Neuronal stem cell (in vitro differentiated cells): Measurements from ENCODE around the gene P4HB.

Source experiments
- DNase-seq: peaks from one replicate; pipeline ENCODE4 v3.0.0-alpha.2; 2013; ENCODE audit warnings: low spot score
- H2AFZ ChIP-seq: one replicate; pipeline ENCODE4 v1.6.1; 2013; ENCODE audit warnings: mild to moderate bottlenecking, low read length, inconsistent platforms
- H2AK5ac ChIP-seq: 2 replicates; pipeline ENCODE4 v1.6.1; 2013; ENCODE audit warnings: low read depth, mild to moderate bottlenecking, inconsistent platforms, low read length, moderate library complexity, mixed read lengths
- H2BK120ac ChIP-seq: 2 replicates; pipeline ENCODE4 v1.6.1; 2013; ENCODE audit warnings: low read depth, mild to moderate bottlenecking, inconsistent platforms, low read length, moderate library complexity, mixed read lengths
- H2BK12ac ChIP-seq: one replicate; pipeline ENCODE4 v1.6.1; 2013; ENCODE audit warnings: low read length, inconsistent platforms
- H2BK15ac ChIP-seq: 2 replicates; pipeline ENCODE4 v1.6.1; 2013; ENCODE audit warnings: mild to moderate bottlenecking, low read length, inconsistent platforms, mixed read lengths
- H2BK5ac ChIP-seq: one replicate; pipeline ENCODE4 v1.6.1; 2013; ENCODE audit warnings: inconsistent platforms, mild to moderate bottlenecking, low read length, moderate library complexity
- H3K14ac ChIP-seq: one replicate; pipeline ENCODE4 v1.6.1; 2013; ENCODE audit warnings: low read length, inconsistent platforms
- H3K18ac ChIP-seq: 2 replicates; pipeline ENCODE4 v1.6.1; 2013; ENCODE audit warnings: low read length, inconsistent platforms
- H3K23ac ChIP-seq: 2 replicates; pipeline ENCODE4 v1.6.1; 2013; ENCODE audit warnings: low read depth, mild to moderate bottlenecking, mixed read lengths, low read length, inconsistent platforms; ENCODE audit not compliant: poor library complexity
- H3K27ac ChIP-seq: replicated peaks from 3 replicates; pipeline ENCODE4 v1.5.1; 2013; ENCODE audit warnings: low read length, inconsistent platforms
- H3K27me3 ChIP-seq, 3 experiments: 2 replicates each; pipeline ENCODE4 v1.6.1; 2013; ENCODE audit warnings: low read length in 3 of 3, mild to moderate bottlenecking in 2 of 3, inconsistent platforms in 1 of 3, low read depth in 1 of 3, mixed read lengths in 1 of 3, moderate library complexity in 1 of 3; ENCODE audit not compliant: control insufficient read depth in 3 of 3, insufficient read depth in 3 of 3
- H3K36me3 ChIP-seq, 2 donors: replicated peaks in 1 of 2; 2 replicates each; pipeline ENCODE4 v1.6.1; 2013; ENCODE audit warnings: low read length in 2 of 2; ENCODE audit not compliant: control insufficient read depth in 2 of 2, insufficient read depth in 2 of 2
- H3K4ac ChIP-seq: 2 replicates; pipeline ENCODE4 v1.6.1; 2013; ENCODE audit warnings: inconsistent platforms, mild to moderate bottlenecking, low read length, moderate library complexity
- H3K4me1 ChIP-seq, 2 donors: 1 replicate in 1 of 2; 2 replicates in 1 of 2; pipeline ENCODE4 v1.6.1; 2013; ENCODE audit warnings: low read length in 2 of 2, low read depth in 1 of 2; ENCODE audit not compliant: control insufficient read depth in 2 of 2, insufficient read depth in 1 of 2
- H3K4me2 ChIP-seq: one replicate; pipeline ENCODE4 v1.6.1; 2013; ENCODE audit warnings: mild to moderate bottlenecking, low read length, inconsistent platforms; ENCODE audit not compliant: insufficient read depth, poor library complexity, severe bottlenecking
- H3K4me3 ChIP-seq, 2 donors: 2 replicates each; pipeline ENCODE4 v1.5.1; 2013; ENCODE audit warnings: low read length in 2 of 2, mild to moderate bottlenecking in 2 of 2, inconsistent platforms in 1 of 2, moderate library complexity in 1 of 2
- H3K79me1 ChIP-seq: one replicate; pipeline ENCODE4 v1.6.1; 2013; ENCODE audit warnings: low read depth, mild to moderate bottlenecking, inconsistent platforms, low read length, moderate library complexity
- H3K9ac ChIP-seq: one replicate; pipeline ENCODE4 v1.6.1; 2013; ENCODE audit warnings: mild to moderate bottlenecking, low read depth, low read length, inconsistent platforms; ENCODE audit not compliant: poor library complexity
- H3K9me3 ChIP-seq, 2 donors: replicated peaks in 1 of 2; 2 replicates each; pipeline versions ENCODE3 to v1.6.1; 2013; ENCODE audit warnings: low read length in 2 of 2, mild to moderate bottlenecking in 2 of 2, inconsistent platforms in 1 of 2, low read depth in 1 of 2, mixed read lengths in 1 of 2, moderate library complexity in 1 of 2; ENCODE audit not compliant: control insufficient read depth in 2 of 2, insufficient read depth in 1 of 2
- H4K8ac ChIP-seq: one replicate; pipeline ENCODE4 v1.6.1; 2013; ENCODE audit warnings: low read depth, mild to moderate bottlenecking, inconsistent platforms, low read length, moderate library complexity
- H4K91ac ChIP-seq: one replicate; pipeline ENCODE4 v1.6.1; 2013; ENCODE audit warnings: low read length, low read depth, mild to moderate bottlenecking, inconsistent platforms; ENCODE audit not compliant: poor library complexity
- WGBS, 2 donors: extraction: QIAGEN DNeasy Blood & Tissue Kit; methylation state at CpG; one replicate each; pipeline ENCODE4 v1.1.7; 2013; ENCODE audit warnings: missing lambda C conversion rate in 2 of 2, mixed read lengths in 1 of 2; ENCODE audit not compliant: insufficient read length in 2 of 2, insufficient replicate concordance in 1 of 2; ENCODE audit errors: extremely low coverage in 2 of 2; 5-methylcytosine and 5-hydroxymethylcytosine counted together

The P4HB gene

DNA sequence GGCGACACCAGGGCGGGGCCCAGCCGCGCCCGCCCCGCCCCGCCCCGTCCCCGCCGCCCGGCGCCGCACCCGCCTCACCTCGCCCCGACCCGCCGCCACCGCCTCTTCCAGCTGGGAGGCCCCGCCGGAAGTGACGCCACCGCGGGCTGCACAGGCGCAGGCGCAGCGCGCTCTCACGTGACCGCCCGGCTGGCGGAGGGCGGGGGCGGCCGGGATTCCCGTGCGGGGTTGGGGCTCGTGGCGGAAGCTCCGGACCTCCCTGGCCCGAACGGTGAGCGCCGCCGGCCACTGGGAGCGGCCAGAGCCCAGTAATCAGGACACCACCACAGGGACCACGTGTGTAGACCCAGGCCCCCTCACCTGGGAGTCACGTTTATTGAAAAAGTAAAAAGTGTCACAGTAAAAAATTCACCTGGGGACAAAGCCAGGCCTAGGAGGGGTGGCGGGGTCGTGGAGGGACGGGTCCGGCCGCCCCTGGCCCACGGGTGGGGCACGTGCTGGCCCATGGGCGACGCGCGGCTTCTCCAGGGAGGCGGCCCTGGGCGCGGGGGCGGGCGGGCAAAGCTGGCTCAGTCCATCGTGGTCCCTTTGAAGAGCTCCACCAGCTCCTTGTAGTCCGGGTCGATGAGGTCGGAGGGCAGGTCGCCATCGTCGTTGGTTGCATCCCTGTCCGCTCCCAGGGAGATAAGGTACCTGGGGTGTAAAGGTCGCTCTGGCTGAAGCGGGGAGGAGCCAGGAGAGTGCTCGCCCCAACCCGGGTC, 27.0 kb downstream of the P4HB start, which contains the start of gene MCRIP1:
MCRIP1 (minus strand) TSS at position 132 of the 761 bp plus-strand sequence. CDS start 8,785 bp downstream, outside the sequence.
- peak; percentile 92 for DNase-seq
- H3K4ac ChIP-seq: peak within 1 kb of the TSS; percentile 26
- no CpG with 5 or more reads among the region's 76 CpGs for WGBS, 2 donors

DNA sequence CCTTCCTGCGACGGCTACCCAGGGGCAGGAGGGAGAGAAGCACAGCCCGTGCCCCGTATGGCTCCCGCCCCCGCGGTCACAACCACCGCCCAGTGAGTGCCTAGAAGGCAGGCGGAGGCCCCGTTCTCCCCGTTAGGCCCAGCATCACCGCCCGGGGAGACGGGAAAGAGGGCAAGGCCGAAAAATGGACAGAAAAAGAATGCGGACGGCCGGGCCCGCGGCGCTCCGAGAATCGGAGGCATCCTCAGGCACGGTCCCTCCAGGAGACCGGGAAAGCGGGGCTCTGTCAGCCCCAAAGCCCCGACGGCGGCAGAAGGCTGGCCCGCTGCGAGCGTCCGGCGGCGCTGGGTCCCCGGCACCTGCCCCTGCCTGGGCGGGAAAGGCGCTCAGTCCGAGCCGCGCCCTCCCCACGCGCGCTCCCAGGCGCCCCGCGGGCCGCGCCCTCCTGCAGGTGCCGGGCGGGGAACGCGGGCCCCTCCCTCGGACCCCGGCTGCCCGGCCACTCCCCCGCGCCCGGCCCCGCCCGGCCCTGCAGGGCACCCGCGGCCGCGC, 27.7 kb downstream of the P4HB start:
- Histone ChIP-seq H3K23ac (peak overlapping the region; percentile 81), H3K27ac (no peak overlapping the region), H3K9ac (peak overlapping the region; percentile 82), H3K4me1 (peaks cover 6 to 21% of the 10 kb centered on the region in 2 donors), H3K4ac (peak overlapping the region; percentile 26), H2BK5ac (no peak overlapping the region), H4K8ac (no peak overlapping the region), H3K4me2 (peak overlapping the region; percentile 95), H2AK5ac (no peak overlapping the region), H4K91ac (no peak overlapping the region), H3K36me3 (peaks cover 2 to 9% of the 10 kb centered on the region in 2 donors), H2BK15ac (no peak overlapping the region), H2BK120ac (no peak overlapping the region), H3K27me3 (no peaks in the 10 kb centered on the region), H3K79me1 (peaks cover 34% of the 10 kb centered on the region), H3K9me3 (no peaks in the 10 kb centered on the region), H3K4me3 (peak overlapping the region; percentile 81 to 97), H2AFZ (peak overlapping the region; percentile 71), H3K18ac (peak overlapping the region; percentile 86), H2BK12ac (no peak overlapping the region), H3K14ac (peak overlapping the region; percentile 61)
- no peak for DNase-seq
- WGBS, 2 donors: no CpG with 5 or more reads among the region's 65 CpGs

More for the DNA sequence above, 27.0 kb downstream of the P4HB start, which contains the start of gene MCRIP1:
- peak within 1 kb of the TSS; percentile 92 for H2BK15ac ChIP-seq
- H3K23ac ChIP-seq: peak within 1 kb of the TSS; percentile 89
- H3K4me2 ChIP-seq: peak within 1 kb of the TSS; percentile 95
- H4K8ac ChIP-seq: no peak within 1 kb of the TSS
- H2AFZ ChIP-seq: peak within 1 kb of the TSS; percentile 83
- H3K4me3 ChIP-seq: peak within 1 kb of the TSS; percentile 81 to 97
- no peaks in the 10 kb centered on the region for H3K27me3 ChIP-seq
- peak within 1 kb of the TSS; percentile 99 for H3K9ac ChIP-seq
- no peak within 1 kb of the TSS for H2BK120ac ChIP-seq
- H2AK5ac ChIP-seq: peak within 1 kb of the TSS; percentile 99
- H3K4me1 ChIP-seq: peaks cover 6 to 19% of the 10 kb centered on the region in 2 donors
- peak within 1 kb of the TSS; percentile 56 for H3K27ac ChIP-seq
- peak within 1 kb of the TSS; percentile 82 for H2BK5ac ChIP-seq
- peak within 1 kb of the TSS; percentile 77 for H2BK12ac ChIP-seq
- no peak within 1 kb of the TSS for H4K91ac ChIP-seq
- peaks cover 31% of the 10 kb centered on the region for H3K79me1 ChIP-seq
- H3K14ac ChIP-seq: peak within 1 kb of the TSS; percentile 61
- H3K9me3 ChIP-seq: no peaks in the 10 kb centered on the region
- peaks cover 2 to 9% of the 10 kb centered on the region in 2 donors for H3K36me3 ChIP-seq
- H3K18ac ChIP-seq: peak within 1 kb of the TSS; percentile 98

DNA sequence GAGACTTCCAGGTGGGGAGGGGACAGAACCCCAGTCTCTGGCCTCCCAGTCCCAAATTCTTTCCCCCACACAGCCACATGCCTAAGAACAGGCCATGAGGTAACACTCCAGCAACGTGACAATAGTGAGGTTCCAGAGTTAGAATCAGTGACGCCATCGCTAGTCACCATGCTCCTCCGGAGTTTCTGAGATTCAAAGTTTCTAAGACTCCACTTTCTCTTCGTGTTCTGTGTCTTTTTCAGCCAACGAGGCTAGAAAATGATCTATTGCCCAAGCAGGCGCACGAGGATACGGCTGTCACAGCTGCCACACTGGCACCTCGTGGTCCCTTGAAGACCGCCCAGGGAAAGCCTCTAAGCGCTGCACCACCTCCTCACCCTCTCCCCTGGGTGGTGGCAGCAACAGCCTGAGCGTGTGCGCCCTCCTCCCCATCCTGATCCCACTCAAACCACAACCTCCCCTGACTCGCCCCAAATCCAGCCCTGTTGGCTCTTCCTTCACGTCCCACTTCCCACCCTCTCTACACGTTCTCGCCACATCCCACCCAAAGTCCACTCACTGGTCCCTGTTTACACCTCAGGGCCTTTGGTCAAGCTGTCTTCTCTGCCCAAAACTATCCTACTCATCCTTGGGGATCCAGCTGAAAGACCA, 28.3 kb downstream of the P4HB start:
- Histone ChIP-seq H2BK5ac (no peak overlapping the region), H3K4me3 (peak overlapping the region; percentile 81 to 97), H3K4ac (peak overlapping the region; percentile 26), H4K91ac (no peak overlapping the region), H2BK15ac (no peak overlapping the region), H3K4me1 (peaks cover 6 to 21% of the 10 kb centered on the region in 2 donors), H3K27me3 (no peaks in the 10 kb centered on the region), H3K4me2 (peak overlapping the region; percentile 95), H2AFZ (peak overlapping the region; percentile 71), H2BK12ac (no peak overlapping the region), H3K9ac (peak overlapping the region; percentile 82), H2BK120ac (no peak overlapping the region), H3K14ac (peak overlapping the region; percentile 61), H4K8ac (no peak overlapping the region), H3K79me1 (peaks cover 34% of the 10 kb centered on the region), H3K27ac (no peak overlapping the region), H3K18ac (peak overlapping the region; percentile 86), H2AK5ac (peak overlapping the region; percentile 58), H3K9me3 (no peaks in the 10 kb centered on the region), H3K23ac (peak overlapping the region; percentile 81), H3K36me3 (peaks cover 2 to 9% of the 10 kb centered on the region in 2 donors)
- no peak for DNase-seq
- no CpG with 5 or more reads among the region's 18 CpGs for WGBS, 2 donors
